Activated gamma-delta T cell treated with anti-CD3 and anti-CD28 coated beads, Interleukin-2, amount 50 U/mL, for 16 hours (primary cell): ENCODE results near the gene MEI1.
"Not testable (repeated sequence)": the region's sequence is repeated elsewhere in the genome, so short reads cannot be mapped to it uniquely, and the experiment has no call there.

Source experiments
- DNase-seq: peaks from one replicate; pipeline ENCODE4 v3.0.0-alpha.2; 2020; ENCODE audit warnings: low read depth

MEI1 gene

GRCh38 chr22:41682033-41682807 is 17.1 kb upstream of the MEI1 start:
- DNase-seq = peak; percentile 67

GRCh38 chr22:41683052-41683451 is 16.3 kb upstream of the MEI1 start:
- no peak for DNase-seq

DNA sequence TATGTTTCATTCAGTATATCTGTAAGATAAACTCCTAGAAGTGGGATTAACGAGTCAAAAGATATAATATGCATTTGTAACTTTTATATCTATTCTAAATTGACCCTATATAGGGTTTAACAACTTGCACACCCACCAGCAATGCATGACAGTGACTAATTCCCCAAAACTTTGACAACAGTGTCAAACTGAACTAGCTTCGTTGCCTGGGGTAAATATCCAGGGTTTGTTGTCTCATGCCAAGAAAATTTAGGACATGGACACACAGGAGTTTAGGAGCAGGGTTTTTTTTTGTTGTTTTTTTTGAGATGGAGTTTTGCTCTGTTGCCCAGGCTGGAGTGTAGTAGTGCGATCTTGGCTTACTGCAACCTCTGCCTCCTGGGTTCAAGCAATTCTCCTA is 15.7 kb upstream of the MEI1 start:
- no peak for DNase-seq

DNA sequence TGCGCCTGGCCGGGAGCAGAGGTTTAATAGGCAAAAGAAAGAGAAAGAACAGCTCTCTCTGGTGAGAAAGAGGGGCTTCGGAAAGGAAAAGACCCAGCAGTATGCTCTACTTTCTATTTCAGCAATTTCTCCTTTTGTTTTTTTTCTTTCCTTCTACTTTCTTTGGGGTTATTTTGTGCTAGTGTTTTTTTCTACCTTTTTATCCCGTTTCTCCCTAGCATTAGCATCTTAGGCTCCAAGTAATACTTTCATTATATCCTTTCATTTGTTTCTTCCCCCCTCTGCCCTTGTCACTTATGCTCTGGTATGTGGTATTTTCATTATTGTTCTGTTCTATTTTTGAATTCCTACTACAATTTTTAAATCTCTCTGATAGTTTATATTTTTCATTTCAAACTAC is 15.1 kb upstream of the MEI1 start:
- DNase-seq = no peak

GRCh38 chr22:41686890-41687289 is 12.4 kb upstream of the MEI1 start:
- DNase-seq = not testable (repeated sequence)

- no peak for DNase-seq
Measured at GRCh38 chr22:41687901-41688364, 11.4 kb upstream of the MEI1 start.

DNA sequence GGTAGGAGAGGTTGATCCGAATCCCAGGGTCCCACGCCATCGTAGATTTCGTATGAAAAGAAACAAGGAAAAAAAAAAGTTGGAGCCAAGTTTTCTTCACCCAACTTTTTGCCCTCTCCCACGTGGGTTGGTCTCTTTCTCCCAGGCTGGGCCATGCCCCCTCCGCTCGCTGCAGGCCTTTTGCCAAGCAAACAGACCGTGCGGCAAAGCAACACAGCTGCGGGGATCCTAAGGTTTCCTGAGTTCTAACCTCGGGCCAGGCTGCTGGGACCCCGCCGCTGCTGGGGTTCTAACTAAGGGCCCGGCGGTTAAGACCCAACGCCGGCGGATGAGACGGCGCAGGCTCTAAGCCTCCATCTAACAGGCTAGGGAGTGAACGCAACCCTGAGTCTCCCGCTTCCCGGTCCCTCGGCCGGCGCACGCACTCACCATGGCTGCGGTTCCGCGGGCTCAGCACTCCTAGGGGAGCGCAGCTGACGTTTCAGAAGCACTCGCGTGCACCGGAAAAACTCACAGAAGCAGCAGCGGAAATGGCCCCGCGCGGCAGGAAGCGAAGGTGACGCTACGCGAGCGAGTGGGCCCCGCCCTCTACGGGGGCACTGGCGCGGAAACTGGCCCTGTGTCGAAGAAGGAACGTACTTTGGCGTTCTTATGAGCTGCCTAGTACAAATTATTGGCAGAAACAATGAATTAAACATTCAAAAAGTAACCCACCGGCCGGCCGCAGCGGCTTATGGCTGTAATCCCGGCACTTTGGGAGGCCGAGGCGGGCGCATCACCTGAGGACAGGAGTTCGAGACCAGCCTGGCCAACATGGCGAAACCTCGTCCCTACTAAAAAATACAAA is 10.7 kb upstream of the MEI1 start, which contains the start of gene SNU13:
TSS of gene SNU13 (minus strand) at position 503 of the 847 bp plus-strand sequence. CDS start at position 432, 71 bp downstream.
- DNase-seq = peak; percentile 84

DNA sequence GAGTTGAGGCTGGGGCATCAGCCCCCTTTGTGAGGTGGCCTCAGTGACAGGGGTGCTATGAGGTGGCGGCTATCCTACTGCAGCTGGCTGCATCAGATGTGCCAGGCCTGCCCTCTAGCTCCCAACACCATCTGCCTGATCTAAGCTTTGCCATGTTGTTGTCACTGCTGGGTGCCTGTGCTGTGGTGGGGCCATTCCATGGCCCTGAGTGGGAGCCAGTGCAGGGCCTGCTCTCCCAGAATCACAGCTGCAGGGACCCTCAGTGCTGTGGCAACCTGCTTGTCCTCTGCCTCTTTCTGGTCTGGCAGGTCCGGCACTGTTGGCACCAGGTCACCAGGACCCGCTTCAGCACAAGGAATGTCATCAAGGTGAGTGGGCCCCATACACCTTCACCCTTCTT is 8.8 kb upstream of the MEI1 start:
- no peak for DNase-seq

DNA sequence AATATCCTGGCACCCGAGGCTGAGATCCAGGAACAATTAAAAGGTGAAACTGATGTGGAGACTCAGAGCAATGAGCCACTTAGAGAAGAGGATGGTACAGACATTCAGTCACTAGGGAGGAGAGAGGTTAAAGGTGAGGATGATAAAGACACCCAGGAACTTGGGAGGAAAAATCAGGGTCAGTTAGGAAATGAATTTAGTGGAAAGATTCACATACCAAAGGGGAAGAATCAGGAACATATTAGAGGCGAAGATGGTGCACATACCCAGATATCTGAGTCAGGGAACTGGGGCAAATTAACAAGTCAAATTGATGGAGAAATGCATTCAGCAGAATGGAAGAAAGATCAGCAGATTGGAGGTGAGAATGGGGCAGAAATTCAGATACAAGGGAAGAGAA is 4.1 kb upstream of the MEI1 start:
- no peak for DNase-seq

GRCh38 chr22:41696703-41697102 is 2.6 kb upstream of the MEI1 start:
- DNase-seq = no peak

- DNase-seq = peak; percentile 92
Measured at GRCh38 chr22:41697126-41697775, 2.1 kb upstream of the MEI1 start.

GRCh38 chr22:41700108-41700364 is 733 bp downstream of the MEI1 start:
- DNase-seq = no peak

DNA sequence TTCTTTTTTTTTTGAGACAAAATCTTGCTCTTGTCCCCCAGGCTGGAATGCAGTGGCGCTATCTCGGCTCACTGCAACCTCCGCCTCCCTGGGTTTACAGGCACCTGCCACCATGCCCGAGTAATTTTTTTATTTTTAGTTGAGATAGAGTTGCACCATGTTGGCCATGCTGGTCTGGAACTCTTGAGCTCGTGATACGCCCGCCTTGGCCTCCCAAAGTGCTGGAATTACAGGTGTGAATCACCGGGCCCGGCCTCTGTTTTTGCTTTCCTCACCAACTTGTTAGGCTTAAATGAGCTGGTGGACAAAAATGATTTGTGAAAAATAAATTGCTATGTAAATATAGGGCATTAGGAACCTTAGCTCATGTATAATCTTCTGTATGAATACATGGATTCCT is 3.5 kb downstream of the MEI1 start:
- no peak for DNase-seq

DNA sequence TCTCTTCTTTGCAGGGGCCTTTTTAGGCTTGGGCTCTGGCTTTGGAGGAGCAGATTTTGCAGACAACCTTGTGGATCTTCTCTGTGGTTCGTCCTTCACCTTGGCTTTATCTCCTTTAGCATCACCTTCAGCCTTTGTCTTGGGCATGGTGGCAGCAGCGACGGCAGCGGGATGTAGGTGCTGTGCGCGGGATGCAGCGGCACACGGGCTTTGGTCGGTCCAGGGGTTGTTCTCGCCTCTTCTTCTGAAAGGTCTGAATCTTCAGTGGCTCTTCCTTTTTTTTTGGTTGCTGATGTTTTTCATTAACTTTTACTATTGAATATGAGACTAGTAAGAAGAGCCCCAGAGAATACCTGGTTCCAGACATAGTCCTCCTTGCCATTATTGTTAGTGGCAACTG is 10.0 kb downstream of the MEI1 start:
- DNase-seq = no peak

DNA sequence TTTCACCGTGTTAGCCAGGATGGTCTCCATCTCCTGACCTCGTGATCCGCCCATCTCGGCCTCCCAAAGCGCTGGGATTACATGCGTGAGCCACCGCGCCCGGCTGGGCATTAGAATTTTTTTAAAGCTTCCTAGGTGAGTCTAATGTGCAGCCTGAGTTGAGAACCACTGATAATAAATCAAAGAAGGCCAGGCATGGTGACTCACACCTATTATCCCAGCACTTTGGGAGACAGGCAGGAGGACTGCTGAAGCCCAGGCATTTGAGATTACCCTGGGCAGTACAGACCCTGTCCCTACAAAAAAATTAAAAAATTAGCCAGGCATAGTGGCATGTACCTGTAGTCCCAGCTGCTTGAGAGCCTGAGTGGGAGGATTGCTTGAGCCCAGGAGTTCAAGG is 13.7 kb downstream of the MEI1 start:
- DNase-seq = no peak

DNA sequence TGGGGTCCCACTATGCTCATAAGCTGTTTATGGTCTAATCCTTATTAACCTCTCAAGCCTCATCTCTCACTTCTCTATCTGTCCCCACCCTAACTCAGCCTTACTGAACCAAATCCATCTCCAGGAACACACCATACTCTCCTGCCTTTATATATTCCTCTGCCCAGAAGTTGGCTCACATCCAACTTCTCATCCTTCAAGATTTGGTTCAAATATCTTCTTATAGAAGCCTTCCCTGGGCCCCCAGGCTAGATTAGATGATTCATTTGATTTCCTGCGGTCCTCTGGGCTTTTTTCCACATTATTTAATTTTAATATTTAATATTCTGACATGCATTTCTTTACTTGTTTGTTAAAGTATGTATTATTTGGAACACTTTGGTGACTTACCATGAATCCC is 23.2 kb downstream of the MEI1 start:
- DNase-seq = no peak

DNA sequence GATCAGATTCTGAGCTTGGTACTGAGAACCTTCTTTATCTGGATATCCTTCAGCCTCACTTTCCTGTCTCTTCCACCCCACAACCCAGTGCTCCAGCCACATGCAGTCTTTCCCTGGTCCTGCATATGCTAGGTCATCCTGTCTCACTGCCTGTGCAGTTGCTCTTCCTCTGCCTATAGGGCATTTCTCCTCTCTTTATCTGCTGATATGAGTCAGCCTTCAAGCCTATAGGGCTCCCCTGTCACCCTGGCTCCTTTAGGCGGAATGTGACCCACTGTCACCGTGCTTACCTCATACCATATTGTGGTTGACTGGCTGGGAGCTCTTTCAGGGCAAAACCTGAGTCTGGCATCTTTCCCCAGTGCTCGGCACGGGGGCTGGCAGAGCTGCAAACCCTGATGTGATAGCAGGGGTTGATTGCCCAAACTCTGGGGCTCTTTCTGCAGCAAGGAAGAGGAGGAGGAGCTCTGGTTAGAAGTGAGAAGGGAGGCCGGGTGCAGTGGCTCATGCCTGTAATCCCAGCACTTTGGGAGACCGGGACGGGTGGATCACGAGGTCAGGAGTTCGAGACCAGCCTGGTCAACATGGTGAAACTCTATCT is 26.3 kb downstream of the MEI1 start:
- DNase-seq = no peak

GRCh38 chr22:41731609-41732008 is 32.3 kb downstream of the MEI1 start:
- DNase-seq = no peak

DNA sequence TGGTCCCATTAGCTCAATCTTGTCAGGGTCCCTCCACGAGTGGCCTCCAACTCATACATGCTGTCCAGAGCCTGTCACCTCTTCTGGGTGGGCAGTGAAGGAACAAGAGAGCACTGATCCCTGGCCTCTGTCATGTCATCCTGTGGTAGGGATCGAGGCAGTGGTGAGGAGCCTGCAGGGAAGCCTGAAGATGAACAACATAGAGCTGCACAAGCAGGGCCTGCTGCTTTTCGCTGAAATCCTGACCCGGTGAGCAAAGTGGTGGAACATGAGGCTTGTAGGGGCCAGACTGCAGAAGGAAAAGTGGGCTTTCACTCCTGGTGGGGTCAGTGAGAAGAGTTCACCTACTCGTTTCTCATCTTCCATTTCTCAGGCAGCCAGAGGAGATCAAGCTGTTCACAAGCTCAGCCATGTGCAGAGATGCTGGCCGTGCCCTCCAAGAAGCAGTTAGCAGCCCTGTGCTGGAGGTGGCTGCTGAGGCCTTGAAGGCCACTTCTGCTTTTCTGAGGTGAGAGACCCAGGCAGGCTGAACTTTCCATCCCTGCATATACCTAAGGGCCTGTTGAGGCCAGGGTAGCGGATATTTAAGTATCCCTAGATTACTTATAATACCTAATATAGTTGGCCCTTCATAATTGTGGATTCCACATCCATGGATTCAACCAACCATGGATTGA is 32.9 kb downstream of the MEI1 start:
- DNase-seq = no peak

- not testable (repeated sequence) for DNase-seq
Measured at GRCh38 chr22:41733241-41733640, 33.9 kb downstream of the MEI1 start.

- DNase-seq = no peak
Measured at GRCh38 chr22:41739576-41739975, 40.3 kb downstream of the MEI1 start.

- no peak for DNase-seq
Measured at GRCh38 chr22:41742918-41743317, 43.6 kb downstream of the MEI1 start.
